Neuronal stem cell (in vitro differentiated cells): Measurements from ENCODE around the gene CHN2.
A peak's percentile ranks its signal among the peaks of the same experiment; 100 is the strongest.

Source experiments
- DNase-seq: peaks from one replicate; pipeline ENCODE4 v3.0.0-alpha.2; 2013; ENCODE audit warnings: low spot score
- H2AFZ ChIP-seq: one replicate; pipeline ENCODE4 v1.6.1; 2013; ENCODE audit warnings: mild to moderate bottlenecking, low read length, inconsistent platforms
- H2AK5ac ChIP-seq: 2 replicates; pipeline ENCODE4 v1.6.1; 2013; ENCODE audit warnings: low read depth, mild to moderate bottlenecking, inconsistent platforms, low read length, moderate library complexity, mixed read lengths
- H2BK120ac ChIP-seq: 2 replicates; pipeline ENCODE4 v1.6.1; 2013; ENCODE audit warnings: low read depth, mild to moderate bottlenecking, inconsistent platforms, low read length, moderate library complexity, mixed read lengths
- H2BK12ac ChIP-seq: one replicate; pipeline ENCODE4 v1.6.1; 2013; ENCODE audit warnings: low read length, inconsistent platforms
- H2BK15ac ChIP-seq: 2 replicates; pipeline ENCODE4 v1.6.1; 2013; ENCODE audit warnings: mild to moderate bottlenecking, low read length, inconsistent platforms, mixed read lengths
- H2BK5ac ChIP-seq: one replicate; pipeline ENCODE4 v1.6.1; 2013; ENCODE audit warnings: inconsistent platforms, mild to moderate bottlenecking, low read length, moderate library complexity
- H3K14ac ChIP-seq: one replicate; pipeline ENCODE4 v1.6.1; 2013; ENCODE audit warnings: low read length, inconsistent platforms
- H3K18ac ChIP-seq: 2 replicates; pipeline ENCODE4 v1.6.1; 2013; ENCODE audit warnings: low read length, inconsistent platforms
- H3K23ac ChIP-seq: 2 replicates; pipeline ENCODE4 v1.6.1; 2013; ENCODE audit warnings: low read depth, mild to moderate bottlenecking, mixed read lengths, low read length, inconsistent platforms; ENCODE audit not compliant: poor library complexity
- H3K27ac ChIP-seq: replicated peaks from 3 replicates; pipeline ENCODE4 v1.5.1; 2013; ENCODE audit warnings: low read length, inconsistent platforms
- H3K27me3 ChIP-seq, 3 experiments: 2 replicates each; pipeline ENCODE4 v1.6.1; 2013; ENCODE audit warnings: low read length in 3 of 3, mild to moderate bottlenecking in 2 of 3, inconsistent platforms in 1 of 3, low read depth in 1 of 3, mixed read lengths in 1 of 3, moderate library complexity in 1 of 3; ENCODE audit not compliant: control insufficient read depth in 3 of 3, insufficient read depth in 3 of 3
- H3K36me3 ChIP-seq, 2 donors: replicated peaks in 1 of 2; 2 replicates each; pipeline ENCODE4 v1.6.1; 2013; ENCODE audit warnings: low read length in 2 of 2; ENCODE audit not compliant: control insufficient read depth in 2 of 2, insufficient read depth in 2 of 2
- H3K4ac ChIP-seq: 2 replicates; pipeline ENCODE4 v1.6.1; 2013; ENCODE audit warnings: inconsistent platforms, mild to moderate bottlenecking, low read length, moderate library complexity
- H3K4me1 ChIP-seq, 2 donors: 1 replicate in 1 of 2; 2 replicates in 1 of 2; pipeline ENCODE4 v1.6.1; 2013; ENCODE audit warnings: low read length in 2 of 2, low read depth in 1 of 2; ENCODE audit not compliant: control insufficient read depth in 2 of 2, insufficient read depth in 1 of 2
- H3K4me2 ChIP-seq: one replicate; pipeline ENCODE4 v1.6.1; 2013; ENCODE audit warnings: mild to moderate bottlenecking, low read length, inconsistent platforms; ENCODE audit not compliant: insufficient read depth, poor library complexity, severe bottlenecking
- H3K4me3 ChIP-seq, 2 donors: 2 replicates each; pipeline ENCODE4 v1.5.1; 2013; ENCODE audit warnings: low read length in 2 of 2, mild to moderate bottlenecking in 2 of 2, inconsistent platforms in 1 of 2, moderate library complexity in 1 of 2
- H3K79me1 ChIP-seq: one replicate; pipeline ENCODE4 v1.6.1; 2013; ENCODE audit warnings: low read depth, mild to moderate bottlenecking, inconsistent platforms, low read length, moderate library complexity
- H3K9ac ChIP-seq: one replicate; pipeline ENCODE4 v1.6.1; 2013; ENCODE audit warnings: mild to moderate bottlenecking, low read depth, low read length, inconsistent platforms; ENCODE audit not compliant: poor library complexity
- H3K9me3 ChIP-seq, 2 donors: replicated peaks in 1 of 2; 2 replicates each; pipeline versions ENCODE3 to v1.6.1; 2013; ENCODE audit warnings: low read length in 2 of 2, mild to moderate bottlenecking in 2 of 2, inconsistent platforms in 1 of 2, low read depth in 1 of 2, mixed read lengths in 1 of 2, moderate library complexity in 1 of 2; ENCODE audit not compliant: control insufficient read depth in 2 of 2, insufficient read depth in 1 of 2
- H4K8ac ChIP-seq: one replicate; pipeline ENCODE4 v1.6.1; 2013; ENCODE audit warnings: low read depth, mild to moderate bottlenecking, inconsistent platforms, low read length, moderate library complexity
- H4K91ac ChIP-seq: one replicate; pipeline ENCODE4 v1.6.1; 2013; ENCODE audit warnings: low read length, low read depth, mild to moderate bottlenecking, inconsistent platforms; ENCODE audit not compliant: poor library complexity
- WGBS, 2 donors: extraction: QIAGEN DNeasy Blood & Tissue Kit; methylation state at CpG; one replicate each; pipeline ENCODE4 v1.1.7; 2013; ENCODE audit warnings: missing lambda C conversion rate in 2 of 2, mixed read lengths in 1 of 2; ENCODE audit not compliant: insufficient read length in 2 of 2, insufficient replicate concordance in 1 of 2; ENCODE audit errors: extremely low coverage in 2 of 2; 5-methylcytosine and 5-hydroxymethylcytosine counted together

CHN2 gene

DNA sequence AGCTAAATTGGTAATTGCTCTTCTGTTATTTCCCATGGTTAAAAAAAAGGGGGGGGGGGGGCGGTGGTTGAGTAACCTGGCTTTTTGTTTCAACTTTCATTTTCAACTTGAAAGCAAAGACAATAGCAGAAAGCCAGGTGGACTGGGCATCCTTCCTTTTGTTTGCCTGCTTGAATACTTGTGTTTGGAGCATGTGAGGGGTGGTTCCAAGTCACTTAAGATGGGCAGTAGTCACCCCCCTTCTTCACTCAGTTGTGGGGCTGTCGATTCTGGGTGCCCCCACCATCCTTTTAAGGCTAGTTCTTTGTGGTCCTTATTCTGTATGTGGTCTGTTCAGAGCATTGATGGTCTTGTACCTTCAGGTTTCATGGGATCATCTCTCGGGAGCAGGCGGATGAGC, 203.4 kb downstream of the CHN2 start:
- Histone ChIP-seq H2BK15ac (no peak overlapping the region), H3K9me3 (no peaks in the 10 kb centered on the region), H2BK120ac (no peak overlapping the region), H2BK12ac (no peak overlapping the region), H3K79me1 (no peaks in the 10 kb centered on the region), H3K4me1 (no peaks in the 10 kb centered on the region), H4K91ac (no peak overlapping the region), H3K4ac (no peak overlapping the region), H3K27ac (no peak overlapping the region), H3K18ac (peak overlapping the region; percentile 54), H3K4me2 (no peak overlapping the region), H2BK5ac (no peak overlapping the region), H2AFZ (no peak overlapping the region), H3K23ac (no peak overlapping the region), H2AK5ac (no peak overlapping the region), H3K14ac (no peak overlapping the region), H3K4me3 (no peak overlapping the region), H3K27me3 (no peaks in the 10 kb centered on the region), H4K8ac (no peak overlapping the region), H3K36me3 (no peaks in the 10 kb centered on the region), H3K9ac (no peak overlapping the region)
- no CpG with 5 or more reads among the region's 4 CpGs for WGBS, 2 donors
- no peak for DNase-seq

DNA sequence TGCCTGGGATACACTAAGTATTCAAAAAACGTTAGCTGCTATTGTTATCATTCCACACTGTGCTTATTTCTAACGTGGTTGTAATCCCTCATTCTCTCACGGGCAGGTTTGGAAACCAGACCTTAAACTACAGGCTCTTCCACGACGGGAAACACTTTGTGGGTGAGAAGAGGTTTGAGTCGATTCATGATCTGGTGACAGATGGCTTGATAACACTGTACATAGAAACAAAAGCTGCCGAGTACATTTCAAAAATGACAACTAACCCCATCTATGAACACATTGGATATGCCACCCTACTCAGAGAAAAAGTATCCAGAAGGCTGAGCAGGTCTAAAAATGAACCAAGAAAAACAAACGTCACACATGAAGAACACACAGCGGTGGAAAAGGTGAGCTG, 205.9 kb downstream of the CHN2 start:
- Histone ChIP-seq H3K9me3 (no peaks in the 10 kb centered on the region), H3K27ac (no peak overlapping the region), H2BK12ac (no peak overlapping the region), H2BK15ac (no peak overlapping the region), H3K4me3 (no peak overlapping the region), H3K27me3 (no peaks in the 10 kb centered on the region), H4K8ac (no peak overlapping the region), H3K4ac (no peak overlapping the region), H3K18ac (no peak overlapping the region), H3K4me2 (no peak overlapping the region), H2AFZ (no peak overlapping the region), H3K14ac (no peak overlapping the region), H3K9ac (no peak overlapping the region), H2AK5ac (no peak overlapping the region), H2BK120ac (no peak overlapping the region), H2BK5ac (no peak overlapping the region), H3K79me1 (no peaks in the 10 kb centered on the region), H3K36me3 (no peaks in the 10 kb centered on the region), H3K23ac (no peak overlapping the region), H3K4me1 (no peaks in the 10 kb centered on the region), H4K91ac (no peak overlapping the region)
- no peak for DNase-seq
- no CpG with 5 or more reads among the region's 9 CpGs for WGBS, 2 donors

- DNase-seq, result no peak
- Histone ChIP-seq H3K4me2 (no peak overlapping the region), H3K4ac (no peak overlapping the region), H3K9me3 (no peaks in the 10 kb centered on the region), H3K14ac (no peak overlapping the region), H3K9ac (no peak overlapping the region), H2BK15ac (no peak overlapping the region), H3K18ac (no peak overlapping the region), H3K27ac (no peak overlapping the region), H3K36me3 (no peaks in the 10 kb centered on the region), H3K4me3 (no peak overlapping the region), H3K79me1 (no peaks in the 10 kb centered on the region), H2BK5ac (no peak overlapping the region), H2BK120ac (no peak overlapping the region), H2AFZ (no peak overlapping the region), H3K4me1 (no peaks in the 10 kb centered on the region), H3K23ac (no peak overlapping the region), H2AK5ac (no peak overlapping the region), H4K8ac (no peak overlapping the region), H2BK12ac (no peak overlapping the region), H4K91ac (no peak overlapping the region), H3K27me3 (peaks cover 0 to 3% (median 0%) of the 10 kb centered on the region in 3 experiments)
- no CpG with 5 or more reads among the region's 11 CpGs for WGBS, 2 donors
Observed at GRCh38 chr7:29401769-29402168, 207.2 kb downstream of the CHN2 start.

DNA sequence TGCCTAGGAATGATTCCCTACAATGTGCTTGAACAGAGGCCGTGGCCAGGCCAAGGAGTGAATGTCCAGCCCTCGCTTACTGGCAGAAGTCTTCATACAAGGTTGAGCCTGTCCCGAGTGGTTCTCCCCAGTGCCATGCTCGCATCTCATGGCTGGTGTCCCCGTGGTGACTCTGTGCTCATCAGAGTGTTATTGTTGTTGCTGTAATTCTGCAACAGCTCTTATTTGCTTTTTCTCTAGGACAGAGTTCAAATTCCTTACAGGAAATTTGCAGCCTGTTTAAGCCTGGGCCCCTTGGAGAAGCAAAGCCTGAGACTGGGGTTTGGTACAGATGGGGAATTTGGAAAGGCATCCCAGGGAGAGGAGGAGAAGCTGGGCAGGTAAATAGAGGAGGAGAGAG, 211.3 kb downstream of the CHN2 start:
- no peak overlapping the region for H4K91ac ChIP-seq
- H2BK5ac ChIP-seq, result no peak overlapping the region
- no peaks in the 10 kb centered on the region for H3K9me3 ChIP-seq
- no peak overlapping the region for H3K9ac ChIP-seq
- no peaks in the 10 kb centered on the region for H3K79me1 ChIP-seq
- H4K8ac ChIP-seq, result no peak overlapping the region
- no peak overlapping the region for H2BK120ac ChIP-seq
- H3K23ac ChIP-seq, result no peak overlapping the region
- H2BK12ac ChIP-seq, result no peak overlapping the region
- H2AK5ac ChIP-seq, result no peak overlapping the region
- H3K4me2 ChIP-seq, result no peak overlapping the region
- H3K27me3 ChIP-seq, result peaks cover 0 to 6% (median 0%) of the 10 kb centered on the region in 3 experiments
- WGBS, 2 donors, result no CpG with 5 or more reads among the region's 5 CpGs
- H3K18ac ChIP-seq, result no peak overlapping the region
- H3K4me1 ChIP-seq, result no peaks in the 10 kb centered on the region
- no peak overlapping the region for H2BK15ac ChIP-seq
- H3K27ac ChIP-seq, result no peak overlapping the region
- DNase-seq, result no peak
- H3K4ac ChIP-seq, result no peak overlapping the region
- H3K4me3 ChIP-seq, result no peak overlapping the region
- no peaks in the 10 kb centered on the region for H3K36me3 ChIP-seq
- no peak overlapping the region for H2AFZ ChIP-seq
- H3K14ac ChIP-seq, result no peak overlapping the region
